HCT116 (cell line): Measurements from ENCODE around the gene CDH22. TPM values are rescaled to one million over a fixed set of nuclear protein-coding genes. Genes with fewer than 3 reads are reported as not detected.

Experiments
- ATAC-seq: fragments of 200-7000 bp; cut with Tn5 transposase; 2 replicates; pipeline ENCODE4 v1.9.1; 2020; ENCODE audit warnings: mild to moderate bottlenecking, moderate library complexity
- BruUV-seq: library from RNA; stranded (reverse); fragments of 400-500 nt; replicated peaks from 2 replicates; lab custom pipeline; 2021; lab: Mats Ljungman, UMichigan
- CTCF ChIA-PET: fragments of 300-600 bp; sonication (Branson Sonifier 250); formaldehyde crosslinking; loops from one replicate; lab custom pipeline; 2021; ENCODE audit warnings: antibody characterized with exemption; lab: Charles Lee
- POLR2A ChIA-PET: fragments of 300-600, 350-600 bp; sonication (Branson Sonifier 250); formaldehyde crosslinking; loops from one replicate; lab custom pipeline; 2021; ENCODE audit warnings: antibody characterized with exemption; lab: Charles Lee
- RAD21 ChIA-PET, 2 experiments: fragments of 300-600 bp; sonication (Branson Sonifier 250); formaldehyde crosslinking; loops; one replicate each; lab custom pipeline; 2023; ENCODE audit warnings: low total read pairs in 2 of 2; ENCODE audit not compliant: uncharacterized antibody in 2 of 2, unreplicated experiment in 2 of 2, low non-redundant PET in 1 of 2; lab: Charles Lee
- DNase-seq: peaks from one replicate; pipeline ENCODE4 v3.0.0-alpha.2; 2010; ENCODE audit warnings: low read depth, low spot score
- H2AFZ ChIP-seq: fragments of 200-600 bp; shearing (Covaris generic), sonication (generic); 2 replicates; pipeline ENCODE4 v1.6.1; 2017; ENCODE audit warnings: low read depth, mixed run types, mixed read lengths, antibody characterized with exemption, low read length; ENCODE audit not compliant: poor library complexity, severe bottlenecking
- H3K27ac ChIP-seq: 2 replicates; pipeline ENCODE4 v1.5.1; 2012; ENCODE audit warnings: low read depth, low read length
- H3K27me3 ChIP-seq: fragments of 200-600 bp; sonication (generic); 2 replicates; pipeline ENCODE4 v1.6.1; 2016; ENCODE audit warnings: mixed run types, low read length, mixed read lengths; ENCODE audit not compliant: insufficient read depth
- H3K36me3 ChIP-seq, 2 experiments: fragments of 200-500 bp in 1 of 2; fragments of 200-600 bp in 1 of 2; sonication (Bioruptor generic) in 1 of 2; sonication (generic) in 1 of 2; 2 replicates each; pipeline versions ENCODE4 v1.5.1 to v1.6.1; 2014 to 2016; ENCODE audit warnings: low read length in 2 of 2, inconsistent platforms in 1 of 2, mixed read lengths in 1 of 2, mixed run types in 1 of 2; ENCODE audit not compliant: insufficient read depth in 2 of 2, control insufficient read depth in 1 of 2
- H3K4me1 ChIP-seq, 2 experiments: fragments of 200-600 bp in 1 of 2; sonication (generic) in 1 of 2; 2 replicates each; pipeline versions ENCODE4 v1.5.1 to v1.6.1; 2012 to 2017; ENCODE audit warnings: low read length in 2 of 2, inconsistent platforms in 1 of 2, mild to moderate bottlenecking in 1 of 2, mixed read lengths in 1 of 2, mixed run types in 1 of 2, moderate library complexity in 1 of 2; ENCODE audit not compliant: insufficient read depth in 2 of 2, control insufficient read depth in 1 of 2
- H3K4me2 ChIP-seq: fragments of 200-600 bp; sonication (generic); 2 replicates; pipeline ENCODE4 v1.6.1; 2017; ENCODE audit warnings: mixed run types, low read length, mixed read lengths
- H3K4me3 ChIP-seq, 2 experiments: fragments of 200-600 bp in 1 of 2; sonication (generic) in 1 of 2; replicated peaks in 1 of 2; 2 replicates each; pipeline ENCODE4 v1.5.1; 2011 to 2016; ENCODE audit warnings: low read length in 2 of 2, control low read depth in 1 of 2, low read depth in 1 of 2, mild to moderate bottlenecking in 1 of 2, mixed read lengths in 1 of 2, mixed run types in 1 of 2
- H3K79me2 ChIP-seq: fragments of 200-600 bp; sonication (generic); 2 replicates; pipeline ENCODE4 v1.6.1; 2017; ENCODE audit warnings: mild to moderate bottlenecking, mixed run types, low read length, moderate library complexity, mixed read lengths; ENCODE audit not compliant: insufficient read depth
- H3K9ac ChIP-seq: fragments of 200-600 bp; sonication (generic); 2 replicates; pipeline ENCODE4 v1.6.1; 2016; ENCODE audit warnings: low read length, mixed read lengths
- H3K9me2 ChIP-seq: fragments of 200-600 bp; sonication (generic), shearing (Covaris generic); 2 replicates; pipeline ENCODE4 v1.6.1; 2017; ENCODE audit warnings: mixed run types, mild to moderate bottlenecking, moderate library complexity; ENCODE audit not compliant: insufficient read depth
- H3K9me3 ChIP-seq, 2 experiments: fragments of 200-500 bp in 1 of 2; fragments of 200-600 bp in 1 of 2; sonication (Bioruptor generic) in 1 of 2; sonication (generic) in 1 of 2; 2 replicates each; pipeline ENCODE4 v1.6.1; 2014 to 2017; ENCODE audit warnings: low read length in 2 of 2, mixed read lengths in 2 of 2, inconsistent platforms in 1 of 2, low read depth in 1 of 2, mild to moderate bottlenecking in 1 of 2, mixed run types in 1 of 2, moderate library complexity in 1 of 2; ENCODE audit not compliant: control insufficient read depth in 1 of 2, insufficient read depth in 1 of 2
- H4K20me1 ChIP-seq: fragments of 200-600 bp; sonication (generic), shearing (Covaris generic); 2 replicates; pipeline ENCODE4 v1.6.1; 2017; ENCODE audit warnings: mixed run types, mild to moderate bottlenecking, moderate library complexity; ENCODE audit not compliant: insufficient read depth
- CEBPB ChIP-seq: IDR thresholded peaks from 2 replicates; pipeline ENCODE4 v1.6.1; 2012; ENCODE audit warnings: low read depth
- EZH2 ChIP-seq: fragments of 200-600 bp; sonication (generic); IDR thresholded peaks from 2 replicates; pipeline ENCODE4 v1.6.1; 2017; ENCODE audit warnings: antibody characterized with exemption, mixed run types
- EZH2phosphoT487 ChIP-seq: fragments of 200-600 bp; IDR thresholded peaks from 2 replicates; pipeline ENCODE4 v1.6.1; 2018; ENCODE audit warnings: antibody characterized with exemption, borderline replicate concordance
- FOSL1 ChIP-seq: IDR thresholded peaks from 2 replicates; pipeline ENCODE4 v1.6.1; 2012; ENCODE audit warnings: low read depth
- MAX ChIP-seq: IDR thresholded peaks from 2 replicates; pipeline ENCODE4 v1.6.1; 2012
- POLR2A ChIP-seq: IDR thresholded peaks from 2 replicates; pipeline ENCODE4 v1.7.0; 2011; ENCODE audit warnings: borderline replicate concordance; ENCODE audit not compliant: insufficient read depth, insufficient read length; ENCODE audit errors: extremely low read depth
- REST ChIP-seq: IDR thresholded peaks from 2 replicates; pipeline ENCODE4 v1.6.1; 2012; ENCODE audit warnings: low read depth
- SIN3A ChIP-seq: IDR thresholded peaks from 2 replicates; pipeline ENCODE4 v1.6.1; 2012; ENCODE audit warnings: low read depth
- SRF ChIP-seq: IDR thresholded peaks from 2 replicates; pipeline ENCODE4 v1.6.1; 2012; ENCODE audit warnings: low read depth
- TCF7L2 ChIP-seq: IDR thresholded peaks from 2 replicates; pipeline ENCODE4 v1.7.0; 2011; ENCODE audit warnings: borderline replicate concordance, inconsistent platforms; ENCODE audit not compliant: insufficient read depth, insufficient read length; ENCODE audit errors: extremely low read depth
- ZNF274 ChIP-seq: fragments of 200-500 bp; sonication (Bioruptor generic); IDR thresholded peaks from 2 replicates; pipeline ENCODE4 v1.6.1; 2014; ENCODE audit warnings: mild to moderate bottlenecking, low read depth, low read length, inconsistent platforms
- intact Hi-C: fragments of 100-400 bp; cut with micrococcal nuclease; formaldehyde crosslinking; loops from 2 replicates; pipeline ENCODE4 v1.10.0; 2022
- total RNA-seq: library from RNA; stranded (reverse); gene quantifications from one replicate; pipeline ENCODE4 v1.2.1, GENCODE V29; 2021; ENCODE audit not compliant: unreplicated experiment
- TF ChIP-seq, protein P1 (sequence below), 3 experiments: fragments of 200-600 bp in 1 of 3; sonication (generic) in 1 of 3; IDR thresholded peaks in 2 of 3; conservative IDR thresholded peaks in 1 of 3; 2 replicates each; pipeline ENCODE4 v1.5.1; 2012 to 2017; ENCODE audit warnings: low read depth in 2 of 3, low read length in 2 of 3, antibody characterized with exemption in 1 of 3, borderline replicate concordance in 1 of 3, control low read depth in 1 of 3, mild to moderate bottlenecking in 1 of 3, mixed read lengths in 1 of 3, mixed run types in 1 of 3, moderate library complexity in 1 of 3; ENCODE audit not compliant: insufficient read depth in 1 of 3
- TF ChIP-seq, protein P2 (sequence below): IDR thresholded peaks from 2 replicates; pipeline ENCODE4 v1.6.1; 2011; ENCODE audit warnings: mild to moderate bottlenecking, low read length, moderate library complexity; ENCODE audit not compliant: insufficient replicate concordance; ENCODE audit errors: extremely low read depth
- TF ChIP-seq, protein P3 (sequence below): IDR thresholded peaks from 2 replicates; pipeline ENCODE4 v1.6.1; 2012

CDH22 gene
- total RNA-seq, 1 experiment from 2014 or later = 1.8 TPM

DNA sequence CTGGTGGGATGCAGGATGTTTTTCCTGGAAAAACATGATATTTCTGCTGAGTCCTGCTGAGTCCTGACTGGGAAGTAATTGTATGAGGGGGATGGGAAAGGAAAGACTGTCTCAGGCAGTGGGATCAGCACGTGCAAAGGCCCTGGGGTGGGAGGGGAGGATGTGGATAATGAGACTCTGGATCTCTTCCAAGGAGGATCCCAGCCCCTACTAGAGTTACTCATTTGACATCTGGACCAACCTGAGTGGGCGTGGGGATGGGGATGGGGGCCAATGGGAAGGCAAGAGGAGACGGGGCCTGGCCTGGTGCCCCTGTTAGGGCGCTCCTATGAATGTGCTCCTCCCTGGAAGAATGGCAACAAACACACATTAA, 117.1 kb downstream of the CDH22 start:
- RAD21 ChIA-PET = no interaction called here
- Histone ChIP-seq H3K9ac (no peak overlapping the region), H3K9me2 (no peaks in the 10 kb centered on the region), H3K9me3 (no peaks in the 10 kb centered on the region), H3K4me3 (no peak overlapping the region), H3K79me2 (no peaks in the 10 kb centered on the region), H3K4me2 (no peak overlapping the region), H3K36me3 (no peaks in the 10 kb centered on the region), H3K27me3 (no peaks in the 10 kb centered on the region), H4K20me1 (no peaks in the 10 kb centered on the region), H3K4me1 (no peaks in the 10 kb centered on the region), H2AFZ (no peak overlapping the region), H3K27ac (no peak overlapping the region)
- TF ChIP-seq SIN3A (no peak), FOSL1 (no peak), EZH2 (no peak), REST (no peak), SRF (no peak), ZNF274 (no peak), MAX (no peak), CEBPB (no peak), EZH2phosphoT487 (no peak), POLR2A (no peak), TCF7L2 (no peak)
- TF ChIP-seq, protein P1, sequence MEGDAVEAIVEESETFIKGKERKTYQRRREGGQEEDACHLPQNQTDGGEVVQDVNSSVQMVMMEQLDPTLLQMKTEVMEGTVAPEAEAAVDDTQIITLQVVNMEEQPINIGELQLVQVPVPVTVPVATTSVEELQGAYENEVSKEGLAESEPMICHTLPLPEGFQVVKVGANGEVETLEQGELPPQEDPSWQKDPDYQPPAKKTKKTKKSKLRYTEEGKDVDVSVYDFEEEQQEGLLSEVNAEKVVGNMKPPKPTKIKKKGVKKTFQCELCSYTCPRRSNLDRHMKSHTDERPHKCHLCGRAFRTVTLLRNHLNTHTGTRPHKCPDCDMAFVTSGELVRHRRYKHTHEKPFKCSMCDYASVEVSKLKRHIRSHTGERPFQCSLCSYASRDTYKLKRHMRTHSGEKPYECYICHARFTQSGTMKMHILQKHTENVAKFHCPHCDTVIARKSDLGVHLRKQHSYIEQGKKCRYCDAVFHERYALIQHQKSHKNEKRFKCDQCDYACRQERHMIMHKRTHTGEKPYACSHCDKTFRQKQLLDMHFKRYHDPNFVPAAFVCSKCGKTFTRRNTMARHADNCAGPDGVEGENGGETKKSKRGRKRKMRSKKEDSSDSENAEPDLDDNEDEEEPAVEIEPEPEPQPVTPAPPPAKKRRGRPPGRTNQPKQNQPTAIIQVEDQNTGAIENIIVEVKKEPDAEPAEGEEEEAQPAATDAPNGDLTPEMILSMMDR (IDR thresholded peaks at IDR 0.05 in 2 of 3, conservative IDR thresholded peaks at IDR 0.05 in 1 of 3; ENCODE audit: borderline replicate concordance in 1 of 3, insufficient read depth in 1 of 3, low read depth in 2 of 3, low read length in 2 of 3) = no peak
- TF ChIP-seq, protein P2, sequence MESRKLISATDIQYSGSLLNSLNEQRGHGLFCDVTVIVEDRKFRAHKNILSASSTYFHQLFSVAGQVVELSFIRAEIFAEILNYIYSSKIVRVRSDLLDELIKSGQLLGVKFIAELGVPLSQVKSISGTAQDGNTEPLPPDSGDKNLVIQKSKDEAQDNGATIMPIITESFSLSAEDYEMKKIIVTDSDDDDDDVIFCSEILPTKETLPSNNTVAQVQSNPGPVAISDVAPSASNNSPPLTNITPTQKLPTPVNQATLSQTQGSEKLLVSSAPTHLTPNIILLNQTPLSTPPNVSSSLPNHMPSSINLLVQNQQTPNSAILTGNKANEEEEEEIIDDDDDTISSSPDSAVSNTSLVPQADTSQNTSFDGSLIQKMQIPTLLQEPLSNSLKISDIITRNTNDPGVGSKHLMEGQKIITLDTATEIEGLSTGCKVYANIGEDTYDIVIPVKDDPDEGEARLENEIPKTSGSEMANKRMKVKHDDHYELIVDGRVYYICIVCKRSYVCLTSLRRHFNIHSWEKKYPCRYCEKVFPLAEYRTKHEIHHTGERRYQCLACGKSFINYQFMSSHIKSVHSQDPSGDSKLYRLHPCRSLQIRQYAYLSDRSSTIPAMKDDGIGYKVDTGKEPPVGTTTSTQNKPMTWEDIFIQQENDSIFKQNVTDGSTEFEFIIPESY = no peak
- TF ChIP-seq, protein P3, sequence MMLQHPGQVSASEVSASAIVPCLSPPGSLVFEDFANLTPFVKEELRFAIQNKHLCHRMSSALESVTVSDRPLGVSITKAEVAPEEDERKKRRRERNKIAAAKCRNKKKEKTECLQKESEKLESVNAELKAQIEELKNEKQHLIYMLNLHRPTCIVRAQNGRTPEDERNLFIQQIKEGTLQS = no peak
- ATAC-seq (no peak), DNase-seq (no peak)
- CTCF ChIA-PET = no interaction called here
- intact Hi-C loops = no loop called here
- no TSS peak for BruUV-seq
- POLR2A ChIA-PET = no interaction called here
